Tibial artery (tissue), 4 donors: Measurements from ENCODE around the gene TXNDC11.

Experiments
- DNase-seq, 2 donors: peaks; one replicate each; pipeline ENCODE4 v3.0.0-alpha.2; 2019
- H3K27ac ChIP-seq, 2 donors: fragments of 200-600 bp; sonication (generic) in 1 of 2; 1 replicate in 1 of 2; 2 replicates in 1 of 2; pipeline ENCODE4 v1.5.1; 2018 to 2019; ENCODE audit warnings: mild to moderate bottlenecking in 1 of 2
- H3K27me3 ChIP-seq, 2 donors: fragments of 200-600 bp; sonication (generic) in 1 of 2; one replicate each; pipeline versions ENCODE4 v1.5.1 to v1.6.0; 2016 to 2019
- H3K36me3 ChIP-seq, 3 donors: fragments of 200-600 bp; sonication (generic) in 2 of 3; one replicate each; pipeline ENCODE4 v1.5.1; 2016 to 2019; ENCODE audit warnings: mild to moderate bottlenecking in 2 of 3
- H3K4me1 ChIP-seq, 4 donors: fragments of 200-600 bp; sonication (generic) in 2 of 4; 1 replicate in 3 of 4; 2 replicates in 1 of 4; pipeline ENCODE4 v1.5.1; 2016 to 2019
- H3K4me3 ChIP-seq, 2 donors: fragments of 200-600 bp; sonication (generic) in 1 of 2; 1 replicate in 1 of 2; 2 replicates in 1 of 2; pipeline ENCODE4 v1.5.1; 2018 to 2019; ENCODE audit warnings: mild to moderate bottlenecking in 2 of 2
- H3K9me3 ChIP-seq, 3 donors: fragments of 200-600 bp; sonication (generic) in 1 of 3; one replicate each; pipeline ENCODE4 v1.5.1; 2016 to 2019
- CTCF ChIP-seq, 2 experiments: fragments of 200-600 bp in 1 of 2; fragments of 450-650 bp in 1 of 2; IDR thresholded peaks; one replicate each; pipeline ENCODE4 v1.5.1; 2017 to 2019; ENCODE audit warnings: antibody characterized with exemption in 2 of 2, mild to moderate bottlenecking in 1 of 2, moderate library complexity in 1 of 2
- intact Hi-C: fragments of 100-400 bp; cut with DNase I; formaldehyde crosslinking; loops from one replicate; pipeline ENCODE4 v1.15.0; 2023; ENCODE audit warnings: low total_unique reads

TXNDC11 gene

GRCh38 chr16:11668623-11669379, 73.9 kb downstream of the TXNDC11 start:
- intact Hi-C loops: no loop called here
- TF ChIP-seq CTCF (IDR thresholded peaks at IDR 0.05): no peak
- H3K36me3 ChIP-seq: no peaks in the 10 kb centered on the region
- H3K27me3 ChIP-seq: no peaks in the 10 kb centered on the region
- peak overlapping the region; percentile 86 to 95 for H3K27ac ChIP-seq
- H3K9me3 ChIP-seq: no peaks in the 10 kb centered on the region
- peak in 1 of 2 donors; percentile 63 for DNase-seq
- peak overlapping the region; percentile 92 to 98 for H3K4me3 ChIP-seq
- peaks cover 0 to 53% (median 50%) of the 10 kb centered on the region in 4 donors for H3K4me1 ChIP-seq

- Histone ChIP-seq H3K36me3 (no peaks in the 10 kb centered on the region), H3K4me3 (peak within 1 kb of the TSS; percentile 92 to 98), H3K9me3 (no peaks in the 10 kb centered on the region), H3K4me1 (peaks cover 0 to 45% (median 42%) of the 10 kb centered on the region in 4 donors), H3K27me3 (no peaks in the 10 kb centered on the region), H3K27ac (peak within 1 kb of the TSS; percentile 86 to 95)
- DNase-seq: peak; percentile 78 to 93
- TF ChIP-seq CTCF (IDR thresholded peaks at IDR 0.05): no peak
- intact Hi-C loops: no loop called here
Measured at GRCh38 chr16:11667824-11668622, 74.6 kb downstream of the TXNDC11 start, which contains the start of gene SNN. Gene SNN (plus strand): TSS chr16:11668455. CDS start chr16:11676060, 7,605 bp downstream.

GRCh38 chr16:11667221-11667823, 75.3 kb downstream of the TXNDC11 start:
- peak in 1 of 2 donors; percentile 67 for DNase-seq
- H3K4me3 ChIP-seq: peak overlapping the region; percentile 64 to 98

GRCh38 chr16:11666103-11667055, 76.3 kb downstream of the TXNDC11 start:
- Histone ChIP-seq H3K36me3 (no peaks in the 10 kb centered on the region), H3K4me1 (peaks cover 0 to 29% (median 26%) of the 10 kb centered on the region in 4 donors)
- intact Hi-C loops: no loop called here

More at GRCh38 chr16:11667221-11667823, 75.3 kb downstream of the TXNDC11 start:
- no peaks in the 10 kb centered on the region for H3K9me3 ChIP-seq
- H3K27ac ChIP-seq: peak overlapping the region; percentile 76 to 77
- no peaks in the 10 kb centered on the region for H3K27me3 ChIP-seq
- no peaks in the 10 kb centered on the region for H3K36me3 ChIP-seq
- H3K4me1 ChIP-seq: peaks cover 0 to 38% (median 35%) of the 10 kb centered on the region in 4 donors
- intact Hi-C loops: no loop called here
- TF ChIP-seq CTCF (IDR thresholded peaks at IDR 0.05): no peak

More at GRCh38 chr16:11666103-11667055, 76.3 kb downstream of the TXNDC11 start:
- DNase-seq: no peak
- Histone ChIP-seq H3K9me3 (no peaks in the 10 kb centered on the region), H3K4me3 (no peak overlapping the region), H3K27ac (no peak overlapping the region), H3K27me3 (no peaks in the 10 kb centered on the region)
- TF ChIP-seq CTCF (IDR thresholded peaks at IDR 0.05): no peak
